PFSK-1 (cell line): ENCODE results near the gene BCAS2.

Source experiments
- FOXP2 ChIP-seq: optimal IDR thresholded peaks from 2 replicates; pipeline ENCODE3; 2011; ENCODE audit warnings: borderline replicate concordance, control low read depth, inconsistent platforms; ENCODE audit not compliant: insufficient read depth; ENCODE audit errors: extremely low read length, extremely low read depth
- POLR2AphosphoS5 ChIP-seq: IDR thresholded peaks from 2 replicates; pipeline ENCODE4 v1.6.1; 2012; ENCODE audit warnings: low read depth, mild to moderate bottlenecking, control low read depth, low read length, moderate library complexity
- SIN3A ChIP-seq: IDR thresholded peaks from 2 replicates; pipeline ENCODE4 v1.6.1; 2012; ENCODE audit warnings: mild to moderate bottlenecking, low read length, moderate library complexity, borderline replicate concordance; ENCODE audit not compliant: insufficient read depth
- TAF1 ChIP-seq: IDR thresholded peaks from 2 replicates; pipeline ENCODE4 v1.6.1; 2012; ENCODE audit warnings: low read length, control low read depth, borderline replicate concordance; ENCODE audit not compliant: insufficient read depth
- TF ChIP-seq, protein P1 (sequence below), 2 experiments: IDR thresholded peaks; 2 replicates each; pipeline versions ENCODE4 v1.6.1 to v1.8.0; 2011 to 2012; ENCODE audit warnings: low read depth in 2 of 2, low read length in 2 of 2, control low read depth in 1 of 2, inconsistent platforms in 1 of 2, mild to moderate bottlenecking in 1 of 2, moderate library complexity in 1 of 2; ENCODE audit not compliant: insufficient read depth in 1 of 2

The BCAS2 gene

DNA sequence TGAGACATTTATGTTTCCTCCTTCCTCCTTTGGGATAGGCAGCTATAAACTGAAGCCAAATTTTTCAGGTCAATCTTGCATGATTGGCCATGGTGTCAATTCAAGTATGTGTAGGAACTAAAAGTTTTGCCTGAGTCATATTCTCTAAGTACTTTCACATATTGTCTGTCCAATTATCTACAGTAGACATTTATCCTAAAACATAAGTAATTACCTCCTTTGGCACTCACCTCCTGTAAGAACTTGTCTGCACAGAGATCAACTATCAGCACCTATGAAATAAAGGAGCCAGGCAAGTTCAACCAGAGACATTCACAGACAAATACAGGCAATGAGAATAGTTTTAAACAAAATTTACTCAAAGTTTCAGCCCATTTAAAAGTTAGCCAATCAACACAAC is 14.2 kb upstream of the BCAS2 start:
- no peak for TF ChIP-seq SIN3A
- TF ChIP-seq, protein P1, sequence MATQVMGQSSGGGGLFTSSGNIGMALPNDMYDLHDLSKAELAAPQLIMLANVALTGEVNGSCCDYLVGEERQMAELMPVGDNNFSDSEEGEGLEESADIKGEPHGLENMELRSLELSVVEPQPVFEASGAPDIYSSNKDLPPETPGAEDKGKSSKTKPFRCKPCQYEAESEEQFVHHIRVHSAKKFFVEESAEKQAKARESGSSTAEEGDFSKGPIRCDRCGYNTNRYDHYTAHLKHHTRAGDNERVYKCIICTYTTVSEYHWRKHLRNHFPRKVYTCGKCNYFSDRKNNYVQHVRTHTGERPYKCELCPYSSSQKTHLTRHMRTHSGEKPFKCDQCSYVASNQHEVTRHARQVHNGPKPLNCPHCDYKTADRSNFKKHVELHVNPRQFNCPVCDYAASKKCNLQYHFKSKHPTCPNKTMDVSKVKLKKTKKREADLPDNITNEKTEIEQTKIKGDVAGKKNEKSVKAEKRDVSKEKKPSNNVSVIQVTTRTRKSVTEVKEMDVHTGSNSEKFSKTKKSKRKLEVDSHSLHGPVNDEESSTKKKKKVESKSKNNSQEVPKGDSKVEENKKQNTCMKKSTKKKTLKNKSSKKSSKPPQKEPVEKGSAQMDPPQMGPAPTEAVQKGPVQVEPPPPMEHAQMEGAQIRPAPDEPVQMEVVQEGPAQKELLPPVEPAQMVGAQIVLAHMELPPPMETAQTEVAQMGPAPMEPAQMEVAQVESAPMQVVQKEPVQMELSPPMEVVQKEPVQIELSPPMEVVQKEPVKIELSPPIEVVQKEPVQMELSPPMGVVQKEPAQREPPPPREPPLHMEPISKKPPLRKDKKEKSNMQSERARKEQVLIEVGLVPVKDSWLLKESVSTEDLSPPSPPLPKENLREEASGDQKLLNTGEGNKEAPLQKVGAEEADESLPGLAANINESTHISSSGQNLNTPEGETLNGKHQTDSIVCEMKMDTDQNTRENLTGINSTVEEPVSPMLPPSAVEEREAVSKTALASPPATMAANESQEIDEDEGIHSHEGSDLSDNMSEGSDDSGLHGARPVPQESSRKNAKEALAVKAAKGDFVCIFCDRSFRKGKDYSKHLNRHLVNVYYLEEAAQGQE (IDR thresholded peaks at IDR 0.05; ENCODE audit: insufficient read depth in 1 of 2, low read depth in 2 of 2, low read length in 2 of 2): no peak
- no peak for TF ChIP-seq POLR2AphosphoS5
- no peak for TF ChIP-seq TAF1
- no peak for TF ChIP-seq FOXP2

DNA sequence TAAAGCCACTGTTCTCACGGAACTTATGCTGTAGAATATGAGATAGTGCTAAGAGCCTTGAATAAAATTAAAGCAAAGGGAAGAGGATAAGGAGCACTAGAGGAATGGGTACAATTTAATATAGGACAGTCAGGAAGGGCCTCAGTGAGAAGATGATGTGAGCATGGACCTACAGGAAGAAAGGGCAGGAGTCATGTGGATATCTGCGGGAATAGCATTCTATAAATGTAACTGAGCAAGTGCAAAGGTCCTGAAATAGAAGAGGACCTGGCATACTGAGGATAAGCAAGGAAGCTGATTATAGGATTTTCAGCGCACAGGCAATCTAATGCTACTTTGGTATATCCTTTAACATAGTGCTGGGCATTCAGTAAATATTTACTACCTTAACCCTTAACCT is 12.6 kb upstream of the BCAS2 start:
- TF ChIP-seq POLR2AphosphoS5 (no peak), FOXP2 (no peak), TAF1 (no peak), SIN3A (no peak)
- TF ChIP-seq, protein P1 (IDR thresholded peaks at IDR 0.05; ENCODE audit: insufficient read depth in 1 of 2, low read depth in 2 of 2, low read length in 2 of 2): no peak

DNA sequence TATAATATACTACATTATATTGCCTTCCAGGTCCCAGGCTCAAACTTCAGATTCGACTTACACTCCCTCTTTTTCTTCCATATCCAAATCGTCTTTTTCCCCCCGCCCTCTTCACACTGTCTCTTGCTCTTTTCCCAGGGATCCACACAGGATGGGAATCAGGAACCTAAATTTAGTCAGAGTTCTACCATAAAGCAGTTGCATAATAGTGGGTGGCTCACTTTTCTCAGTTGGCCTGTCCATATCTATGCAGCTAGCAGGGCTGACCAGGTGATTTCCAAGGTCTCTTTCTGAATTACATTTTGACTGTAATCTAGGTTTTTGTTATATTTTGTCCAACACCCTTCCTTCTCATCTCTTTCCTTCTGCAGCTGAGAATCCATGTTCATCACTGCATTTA is 7.7 kb upstream of the BCAS2 start:
- TF ChIP-seq, protein P1 (IDR thresholded peaks at IDR 0.05; ENCODE audit: insufficient read depth in 1 of 2, low read depth in 2 of 2, low read length in 2 of 2): no peak
- no peak for TF ChIP-seq POLR2AphosphoS5

DNA sequence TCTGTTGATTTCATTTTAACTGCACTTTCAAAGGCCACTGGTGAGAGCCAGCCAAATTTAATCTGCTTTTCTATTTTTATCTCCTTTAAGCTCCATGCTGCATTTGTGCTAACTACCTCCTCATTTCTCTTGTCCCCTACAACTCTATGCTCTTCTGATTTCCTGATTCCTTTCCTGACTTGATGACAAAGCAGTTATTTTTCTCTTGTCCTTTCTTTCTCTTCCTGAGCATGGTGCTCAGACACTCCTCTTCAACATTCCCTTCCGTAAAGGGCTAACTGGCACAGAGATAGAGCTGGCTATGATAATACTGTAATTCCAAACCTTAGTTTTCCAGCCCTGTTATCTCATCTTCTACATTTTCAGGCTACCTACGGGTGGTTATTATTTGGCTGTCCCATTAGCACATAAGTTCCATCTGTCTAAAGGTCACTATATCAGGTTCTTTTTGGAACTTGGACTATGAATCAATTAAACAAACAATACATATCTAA is 6.8 kb upstream of the BCAS2 start:
- TF ChIP-seq, protein P1 (IDR thresholded peaks at IDR 0.05; ENCODE audit: insufficient read depth in 1 of 2, low read depth in 2 of 2, low read length in 2 of 2): no peak
- no peak for TF ChIP-seq POLR2AphosphoS5
- TF ChIP-seq TAF1: no peak
- no peak for TF ChIP-seq FOXP2
- TF ChIP-seq SIN3A: no peak

- no peak for TF ChIP-seq FOXP2
- TF ChIP-seq TAF1: no peak
- no peak for TF ChIP-seq POLR2AphosphoS5
- no peak for TF ChIP-seq SIN3A
- TF ChIP-seq, protein P1 (IDR thresholded peaks at IDR 0.05; ENCODE audit: insufficient read depth in 1 of 2, low read depth in 2 of 2, low read length in 2 of 2): no peak
Observed at GRCh38 chr1:114587203-114587991, 6.0 kb upstream of the BCAS2 start.
